Activated CD8-positive, alpha-beta memory T cell treated with anti-CD3 and anti-CD28 coated beads, Interleukin-2, amount 10 ng/mL, durations not matched to agents 7 days and 5 days (primary cell): Measurements from ENCODE around the gene ASS1. TPM values are rescaled to one million over a fixed set of nuclear protein-coding genes. Genes with fewer than 3 reads are reported as not detected.

Experiments
- ATAC-seq: fragments of 150-1000 bp; cut with Tn5 transposase; one replicate; pipeline ENCODE4 v1.10.0; 2021; ENCODE audit warnings: moderate library complexity
- CTCF ChIA-PET: fragments of 350-600 bp; sonication (Branson Sonifier 250); formaldehyde crosslinking; loops from one replicate; lab custom pipeline; 2021; ENCODE audit warnings: antibody characterized with exemption; lab: Charles Lee
- DNase-seq: peaks from one replicate; pipeline ENCODE4 v3.0.0-alpha.2; 2020
- H3K27ac Mint-ChIP-seq: one replicate; pipeline ENCODE4 v1.8.0; 2021; ENCODE audit warnings: mild to moderate bottlenecking, mixed read lengths
- H3K27me3 Mint-ChIP-seq: one replicate; pipeline ENCODE4 v1.8.0; 2021; ENCODE audit warnings: mixed read lengths
- H3K36me3 Mint-ChIP-seq: one replicate; pipeline ENCODE4 v1.8.0; 2021; ENCODE audit warnings: mild to moderate bottlenecking, mixed read lengths
- H3K4me1 Mint-ChIP-seq: one replicate; pipeline ENCODE4 v1.8.0; 2021; ENCODE audit warnings: mixed read lengths
- H3K4me3 Mint-ChIP-seq: one replicate; pipeline ENCODE4 v1.8.0; 2021; ENCODE audit warnings: mild to moderate bottlenecking, moderate library complexity, mixed read lengths
- H3K9me3 Mint-ChIP-seq: one replicate; pipeline ENCODE4 v1.8.0; 2022; ENCODE audit warnings: low read depth, mixed read lengths
- total RNA-seq, 2 experiments: library from RNA; stranded (reverse); gene quantifications; one replicate each; pipeline ENCODE4 v1.2.3, GENCODE V29; 2021

The ASS1 gene
- total RNA-seq, 2 experiments from 2014 or later: 5.3 to 11.1 TPM

DNA sequence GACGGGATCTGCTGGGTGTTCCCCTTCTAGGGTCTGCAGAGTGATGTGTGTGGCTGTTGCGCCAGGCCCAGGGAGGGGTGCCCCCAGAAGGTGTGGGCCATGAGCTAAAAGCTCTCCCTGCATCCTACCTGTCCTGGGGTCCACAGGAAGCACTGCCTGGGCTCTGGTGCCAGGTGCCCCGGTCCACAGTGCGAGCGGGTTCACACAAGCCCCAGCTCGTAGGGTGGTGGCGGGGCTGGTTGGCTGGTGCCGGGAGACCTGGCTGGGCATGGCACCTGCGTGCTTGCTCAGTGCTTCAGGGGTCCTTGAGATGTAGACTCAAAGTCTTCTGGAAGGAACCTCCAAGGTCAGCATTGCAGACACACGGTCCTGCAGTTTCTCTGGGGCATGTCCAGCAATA is 25.5 kb downstream of the ASS1 start:
- Mint-ChIP-seq H3K27me3 (peaks cover 48% of the 10 kb centered on the region), H3K36me3 (no peaks in the 10 kb centered on the region), H3K27ac (no peak overlapping the region), H3K4me3 (no peak overlapping the region), H3K4me1 (no peaks in the 10 kb centered on the region), H3K9me3 (no peaks in the 10 kb centered on the region)
- DNase-seq (no peak), ATAC-seq (no peak)
- CTCF ChIA-PET: no interaction called here

DNA sequence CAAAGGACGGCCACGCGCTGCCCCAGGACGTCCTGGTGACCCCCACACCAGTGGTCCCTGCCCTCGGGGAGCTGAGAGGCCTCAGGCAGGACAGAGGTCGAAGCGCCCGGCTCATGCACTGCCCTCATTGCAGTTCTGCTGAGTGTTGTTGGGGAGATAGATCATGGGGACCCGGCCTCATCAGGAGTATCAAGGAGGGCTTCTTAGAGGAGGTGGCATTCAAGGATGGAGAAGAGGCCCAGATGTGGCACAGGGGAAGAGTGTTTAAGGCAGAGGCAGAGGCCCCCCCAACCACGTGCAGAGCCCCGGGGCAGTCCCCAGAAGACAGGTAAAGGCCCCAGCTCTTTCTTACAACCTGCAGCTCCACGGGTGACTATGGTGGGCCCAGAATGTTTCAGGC is 26.2 kb downstream of the ASS1 start:
- no peaks in the 10 kb centered on the region for H3K36me3 Mint-ChIP-seq
- ATAC-seq (no peak), DNase-seq (no peak)
- no peaks in the 10 kb centered on the region for H3K4me1 Mint-ChIP-seq
- H3K27ac Mint-ChIP-seq: no peak overlapping the region
- no peaks in the 10 kb centered on the region for H3K9me3 Mint-ChIP-seq
- peaks cover 48% of the 10 kb centered on the region for H3K27me3 Mint-ChIP-seq
- CTCF ChIA-PET: no interaction called here
- H3K4me3 Mint-ChIP-seq: no peak overlapping the region

GRCh38 chr9:130471411-130472183 is 26.8 kb downstream of the ASS1 start:
- Mint-ChIP-seq H3K4me3 (no peak overlapping the region), H3K4me1 (no peaks in the 10 kb centered on the region), H3K9me3 (no peaks in the 10 kb centered on the region), H3K36me3 (no peaks in the 10 kb centered on the region), H3K27ac (no peak overlapping the region), H3K27me3 (peaks cover 44% of the 10 kb centered on the region)
- CTCF ChIA-PET: interaction anchor here (1.4 kb wide), 1 partner anchor 11 kb away, joined by 3 read pairs; no protein-coding TSS in a partner anchor
- no peak for ATAC-seq
- DNase-seq: no peak

GRCh38 chr9:130472184-130472705 is 27.5 kb downstream of the ASS1 start:
- Mint-ChIP-seq H3K27me3 (peaks cover 37% of the 10 kb centered on the region), H3K9me3 (no peaks in the 10 kb centered on the region), H3K4me3 (no peak overlapping the region), H3K4me1 (no peaks in the 10 kb centered on the region), H3K36me3 (no peaks in the 10 kb centered on the region), H3K27ac (no peak overlapping the region)
- no peak for ATAC-seq
- DNase-seq: no peak
- CTCF ChIA-PET: interaction anchor here (1.4 kb wide), 1 partner anchor 12 kb away, joined by 3 read pairs; no protein-coding TSS in a partner anchor

DNA sequence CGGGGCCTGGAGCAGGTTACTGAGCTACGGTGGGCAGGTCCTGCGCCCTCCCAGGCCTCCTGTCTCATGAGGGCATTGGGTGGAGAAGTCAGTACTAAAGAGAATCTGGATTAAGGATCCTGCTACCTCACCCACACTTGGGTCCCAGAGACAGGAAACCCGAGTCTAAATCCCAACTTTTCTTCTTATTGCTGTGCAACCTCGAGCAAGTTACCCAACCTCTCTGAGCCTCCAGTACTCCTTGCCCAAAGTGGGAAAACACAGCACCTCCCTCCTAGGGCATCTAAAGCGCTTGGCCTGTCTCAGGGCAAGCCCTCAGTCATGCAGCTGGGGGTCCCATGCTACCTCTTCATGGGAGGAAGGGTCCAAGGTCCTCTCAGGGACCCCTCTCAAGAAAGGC is 28.2 kb downstream of the ASS1 start:
- Mint-ChIP-seq H3K27me3 (peaks cover 30% of the 10 kb centered on the region), H3K27ac (no peak overlapping the region), H3K36me3 (no peaks in the 10 kb centered on the region), H3K4me1 (no peaks in the 10 kb centered on the region), H3K9me3 (no peaks in the 10 kb centered on the region), H3K4me3 (no peak overlapping the region)
- DNase-seq: no peak
- CTCF ChIA-PET: interaction anchor here (1.4 kb wide), 1 partner anchor 12 kb away, joined by 3 read pairs; no protein-coding TSS in a partner anchor
- ATAC-seq: no peak

DNA sequence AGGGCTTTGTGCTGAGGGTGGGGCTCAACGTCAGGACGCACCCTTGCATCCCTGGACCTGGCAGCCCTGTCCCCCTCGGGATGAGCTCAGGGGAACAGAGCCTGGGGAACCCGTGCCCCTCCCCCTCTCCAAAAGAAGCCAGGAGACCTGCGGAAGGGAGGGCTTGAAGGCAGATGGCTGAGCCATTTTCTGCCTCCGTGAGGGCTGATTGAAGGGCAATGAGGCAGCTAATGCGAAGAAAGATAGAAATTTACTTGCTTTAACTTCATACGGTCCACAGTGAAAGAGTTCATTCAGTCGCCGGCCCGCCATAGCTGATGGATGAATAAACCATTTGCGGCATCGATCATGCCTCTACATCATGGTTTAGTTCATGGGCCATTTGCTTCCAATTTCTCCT is 28.8 kb downstream of the ASS1 start:
- no peak overlapping the region for H3K27ac Mint-ChIP-seq
- DNase-seq (no peak), ATAC-seq (no peak)
- CTCF ChIA-PET: no interaction called here
- H3K36me3 Mint-ChIP-seq: no peaks in the 10 kb centered on the region
- peaks cover 27% of the 10 kb centered on the region for H3K27me3 Mint-ChIP-seq
- no peaks in the 10 kb centered on the region for H3K9me3 Mint-ChIP-seq
- no peaks in the 10 kb centered on the region for H3K4me1 Mint-ChIP-seq
- no peak overlapping the region for H3K4me3 Mint-ChIP-seq

GRCh38 chr9:130474106-130474505 is 29.3 kb downstream of the ASS1 start:
- H3K27ac Mint-ChIP-seq: no peak overlapping the region
- no peaks in the 10 kb centered on the region for H3K9me3 Mint-ChIP-seq
- no peaks in the 10 kb centered on the region for H3K4me1 Mint-ChIP-seq
- CTCF ChIA-PET: no interaction called here
- H3K36me3 Mint-ChIP-seq: no peaks in the 10 kb centered on the region
- H3K4me3 Mint-ChIP-seq: no peak overlapping the region
- peaks cover 22% of the 10 kb centered on the region for H3K27me3 Mint-ChIP-seq
- ATAC-seq (no peak), DNase-seq (no peak)

DNA sequence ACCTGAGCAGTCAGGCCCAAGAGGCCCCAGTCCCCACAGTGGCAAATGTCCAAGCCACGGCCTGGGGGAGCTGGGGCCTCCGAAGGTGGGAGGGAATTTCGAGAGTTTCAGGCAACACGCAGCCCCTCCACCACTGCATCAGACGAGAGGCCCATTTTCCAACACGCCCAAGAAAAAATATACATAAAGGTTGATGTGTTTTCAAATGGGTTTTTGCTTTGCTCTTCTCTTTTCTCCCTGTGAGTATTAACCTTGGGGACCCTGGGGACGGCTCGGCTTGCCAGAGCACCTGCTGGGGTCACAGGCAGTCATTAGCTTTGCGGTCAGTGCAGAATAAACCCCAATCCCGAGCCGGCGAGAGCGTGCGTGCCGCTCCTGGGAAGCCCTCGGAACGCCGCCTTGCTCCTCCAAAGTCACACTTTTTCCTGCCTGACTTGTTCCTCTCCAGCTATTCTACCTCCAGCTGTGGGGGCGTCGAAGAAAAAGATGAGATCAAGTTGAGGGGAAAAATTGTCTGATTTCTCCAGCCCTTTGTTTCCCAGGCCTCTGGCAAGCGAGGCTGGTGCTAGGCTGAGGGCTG is 31.5 kb downstream of the ASS1 start:
- CTCF ChIA-PET: interaction anchor here (0.7 kb wide), 1 partner anchor 43 kb away, joined by 6 read pairs; no protein-coding TSS in a partner anchor
- ATAC-seq: no peak
- no peak overlapping the region for H3K27ac Mint-ChIP-seq

DNA sequence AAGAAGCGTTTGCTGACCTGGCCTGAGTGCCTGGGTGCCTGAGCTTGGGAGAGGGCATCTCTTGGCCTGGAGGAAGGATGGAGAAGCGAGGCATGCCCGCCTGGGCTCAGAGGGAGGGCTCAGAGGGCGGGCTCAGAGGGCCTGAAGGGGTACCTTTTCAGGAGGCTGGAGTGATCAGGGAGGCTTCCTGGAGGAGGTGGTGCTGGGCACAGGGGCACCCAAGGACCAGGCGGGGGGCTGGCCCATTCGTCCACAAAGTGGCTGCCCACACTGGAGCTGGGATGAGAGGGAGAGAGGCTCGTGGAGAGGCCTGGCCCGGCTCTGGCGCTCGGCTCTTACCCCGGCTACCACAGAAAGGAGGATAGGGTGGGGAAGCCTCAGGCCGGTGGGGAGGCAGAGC is 32.8 kb downstream of the ASS1 start:
- H3K27me3 Mint-ChIP-seq: peaks cover 17% of the 10 kb centered on the region
- no peak for ATAC-seq
- no peaks in the 10 kb centered on the region for H3K36me3 Mint-ChIP-seq
- H3K4me1 Mint-ChIP-seq: no peaks in the 10 kb centered on the region
- no peaks in the 10 kb centered on the region for H3K9me3 Mint-ChIP-seq
- no peak for DNase-seq
- no peak overlapping the region for H3K4me3 Mint-ChIP-seq
- H3K27ac Mint-ChIP-seq: no peak overlapping the region
- CTCF ChIA-PET: interaction anchor here (0.9 kb wide), 1 partner anchor 205 kb away, joined by 3 read pairs; no protein-coding TSS in a partner anchor

More for the DNA sequence above, 31.5 kb downstream of the ASS1 start:
- Mint-ChIP-seq H3K4me1 (no peaks in the 10 kb centered on the region), H3K27me3 (peaks cover 16% of the 10 kb centered on the region), H3K4me3 (no peak overlapping the region), H3K9me3 (no peaks in the 10 kb centered on the region), H3K36me3 (no peaks in the 10 kb centered on the region)
- DNase-seq: no peak

DNA sequence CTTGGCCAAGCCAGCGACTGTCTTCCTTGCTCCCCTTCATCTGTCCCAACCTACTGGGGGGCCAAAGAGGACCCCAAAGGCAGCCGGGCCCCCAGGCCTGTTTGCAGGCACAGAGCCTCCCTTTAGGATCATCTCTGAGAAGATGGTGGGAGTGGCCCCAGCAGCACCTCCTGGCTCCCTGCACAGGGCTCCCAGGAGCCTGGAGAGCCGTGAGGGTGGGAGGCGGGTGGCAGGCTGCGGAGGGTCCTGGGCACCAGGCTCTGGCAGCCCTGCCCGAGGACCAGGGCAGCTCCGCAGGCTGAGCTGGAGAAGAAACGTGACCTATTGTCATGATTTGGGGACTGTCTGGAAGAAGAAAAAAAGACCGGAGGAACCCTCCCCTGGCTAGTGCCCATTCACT is 33.4 kb downstream of the ASS1 start:
- Mint-ChIP-seq H3K4me3 (no peak overlapping the region), H3K4me1 (no peaks in the 10 kb centered on the region), H3K27ac (no peak overlapping the region), H3K9me3 (no peaks in the 10 kb centered on the region), H3K27me3 (peaks cover 23% of the 10 kb centered on the region), H3K36me3 (no peaks in the 10 kb centered on the region)
- DNase-seq: no peak
- no peak for ATAC-seq
- CTCF ChIA-PET: no interaction called here

GRCh38 chr9:130478736-130479575 is 34.2 kb downstream of the ASS1 start:
- Mint-ChIP-seq H3K4me3 (no peak overlapping the region), H3K9me3 (no peaks in the 10 kb centered on the region), H3K27me3 (peaks cover 22% of the 10 kb centered on the region), H3K4me1 (no peaks in the 10 kb centered on the region), H3K27ac (no peak overlapping the region), H3K36me3 (no peaks in the 10 kb centered on the region)
- CTCF ChIA-PET: no interaction called here
- DNase-seq: no peak
- ATAC-seq: no peak

- Mint-ChIP-seq H3K4me1 (no peaks in the 10 kb centered on the region), H3K27ac (no peak overlapping the region), H3K4me3 (no peak overlapping the region), H3K36me3 (no peaks in the 10 kb centered on the region), H3K9me3 (no peaks in the 10 kb centered on the region), H3K27me3 (peaks cover 24% of the 10 kb centered on the region)
- CTCF ChIA-PET: no interaction called here
- ATAC-seq (no peak), DNase-seq (no peak)
Observed at GRCh38 chr9:130479587-130479986, 34.8 kb downstream of the ASS1 start.

DNA sequence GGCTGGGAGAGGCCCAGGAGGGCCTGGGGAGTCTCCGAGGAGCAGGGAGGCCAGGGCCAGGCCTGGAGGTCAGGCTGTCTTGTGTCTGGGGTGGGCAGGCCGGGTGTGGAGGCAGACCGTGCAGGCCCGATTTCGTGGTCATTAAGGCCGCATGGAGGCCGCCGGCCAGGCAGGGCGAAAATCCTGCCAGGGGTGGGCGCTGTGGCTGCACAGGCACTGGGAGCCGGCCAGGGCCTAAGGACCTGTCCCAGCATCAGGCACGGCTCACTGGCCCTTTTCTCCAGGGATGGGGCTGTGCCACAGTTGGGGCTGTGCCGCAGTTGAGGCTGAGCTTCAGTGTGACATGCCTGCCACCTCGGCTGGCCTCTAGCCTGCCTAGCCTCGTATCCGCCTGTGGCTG is 35.9 kb downstream of the ASS1 start:
- ATAC-seq: no peak
- Mint-ChIP-seq H3K9me3 (no peaks in the 10 kb centered on the region), H3K4me3 (no peak overlapping the region), H3K27me3 (peaks cover 25% of the 10 kb centered on the region), H3K4me1 (no peaks in the 10 kb centered on the region), H3K36me3 (no peaks in the 10 kb centered on the region), H3K27ac (no peak overlapping the region)
- no peak for DNase-seq
- CTCF ChIA-PET: no interaction called here
